Measurements from ENCODE around the gene UQCR11. TPM values are rescaled to one million over a fixed set of nuclear protein-coding genes. Genes with fewer than 3 reads are reported as not detected.
A peak's percentile ranks its signal among the peaks of the same experiment; 100 is the strongest.

Gene UQCR11
- total RNA-seq, 3 donors from 2014 or later (not counting 1 experiment from before 2014, with no cell fraction given) = 91.2 to 142 (median 99.1) TPM

DNA sequence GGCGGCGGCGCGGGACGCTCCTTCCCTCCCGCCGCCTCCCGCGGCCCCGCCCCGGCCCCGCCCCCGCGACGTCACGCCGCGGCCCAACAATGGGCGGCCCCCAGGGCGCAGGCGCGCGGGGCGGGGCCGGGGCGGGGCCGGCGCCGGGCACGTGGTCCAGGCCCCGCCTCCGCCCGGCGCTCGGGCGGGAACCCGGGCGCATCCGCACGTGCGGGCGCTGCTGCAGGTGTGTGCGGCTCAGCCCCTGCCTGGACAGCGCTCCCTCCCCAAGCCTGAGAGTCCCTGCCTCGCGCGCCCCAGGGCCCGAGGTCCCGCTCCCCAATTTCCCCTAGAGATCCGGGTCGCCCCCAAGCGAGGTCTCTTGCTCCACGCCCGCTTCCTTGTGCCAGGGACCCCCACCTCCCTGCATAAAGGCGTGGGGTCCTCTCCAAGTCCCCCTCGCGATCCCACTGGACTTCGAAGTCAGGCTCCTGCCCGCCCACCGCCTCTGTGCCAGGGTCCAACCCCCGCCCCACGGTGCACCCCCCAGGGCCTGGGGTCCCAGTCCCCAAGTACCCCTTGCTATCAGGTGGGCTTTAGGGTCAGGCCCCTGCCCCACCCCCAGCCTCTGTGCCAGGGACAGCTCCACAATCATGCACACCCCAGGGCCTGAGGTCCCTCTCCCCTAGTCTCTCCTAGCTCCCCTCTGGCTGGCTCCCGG, 36.8 kb downstream of the UQCR11 start, which contains the start of gene MEX3D:
Gene MEX3D, minus strand, starts transcription at position 6 of the 700 bp plus-strand sequence. CDS start 267 bp downstream, outside the sequence.
- H3K4me3 Mint-ChIP-seq = peak within 1 kb of the TSS; percentile 58
- peaks cover 10 to 13% of the 10 kb centered on the region in 2 donors for H3K27me3 Mint-ChIP-seq (ENCODE audit: low read depth in 2 of 2)
- Histone ChIP-seq H3K9me3 (ENCODE audit: control insufficient read depth, insufficient read depth, low read length) (no peaks in the 10 kb centered on the region), H3K36me3 (ENCODE audit: control insufficient read depth, insufficient read depth, low read length) (no peaks in the 10 kb centered on the region), H3K4me1 (ENCODE audit: control insufficient read depth, insufficient read depth, low read length) (peaks cover 14% of the 10 kb centered on the region), H3K27ac (ENCODE audit: low read length) (no peak within 1 kb of the TSS), H3K4me3 (ENCODE audit: low read length) (no peak within 1 kb of the TSS), H3K27me3 (ENCODE audit: control insufficient read depth, insufficient read depth, low read length) (no peaks in the 10 kb centered on the region)
- peak; percentile 93 to 97 (median 94) for ATAC-seq
- H3K9me3 Mint-ChIP-seq = no peaks in the 10 kb centered on the region
- H3K36me3 Mint-ChIP-seq = no peaks in the 10 kb centered on the region
- DNase-seq = peak; percentile 78 to 91
- intact Hi-C loops (cut with micrococcal nuclease) = no loop called here
- TF ChIP-seq, protein P1, sequence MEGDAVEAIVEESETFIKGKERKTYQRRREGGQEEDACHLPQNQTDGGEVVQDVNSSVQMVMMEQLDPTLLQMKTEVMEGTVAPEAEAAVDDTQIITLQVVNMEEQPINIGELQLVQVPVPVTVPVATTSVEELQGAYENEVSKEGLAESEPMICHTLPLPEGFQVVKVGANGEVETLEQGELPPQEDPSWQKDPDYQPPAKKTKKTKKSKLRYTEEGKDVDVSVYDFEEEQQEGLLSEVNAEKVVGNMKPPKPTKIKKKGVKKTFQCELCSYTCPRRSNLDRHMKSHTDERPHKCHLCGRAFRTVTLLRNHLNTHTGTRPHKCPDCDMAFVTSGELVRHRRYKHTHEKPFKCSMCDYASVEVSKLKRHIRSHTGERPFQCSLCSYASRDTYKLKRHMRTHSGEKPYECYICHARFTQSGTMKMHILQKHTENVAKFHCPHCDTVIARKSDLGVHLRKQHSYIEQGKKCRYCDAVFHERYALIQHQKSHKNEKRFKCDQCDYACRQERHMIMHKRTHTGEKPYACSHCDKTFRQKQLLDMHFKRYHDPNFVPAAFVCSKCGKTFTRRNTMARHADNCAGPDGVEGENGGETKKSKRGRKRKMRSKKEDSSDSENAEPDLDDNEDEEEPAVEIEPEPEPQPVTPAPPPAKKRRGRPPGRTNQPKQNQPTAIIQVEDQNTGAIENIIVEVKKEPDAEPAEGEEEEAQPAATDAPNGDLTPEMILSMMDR (IDR thresholded peaks at IDR 0.05) = no peak
- peak within 1 kb of the TSS in 1 of 2 donors; percentile 52 for H3K27ac Mint-ChIP-seq
- peaks cover 0 to 4% of the 10 kb centered on the region in 2 donors for H3K4me1 Mint-ChIP-seq
- 7% methylated on average over 63 of the region's 63 CpGs for WGBS (ENCODE audit: insufficient coverage)

GRCh38 chr19:1567848-1568227, 37.4 kb downstream of the UQCR11 start:
- Histone ChIP-seq H3K4me1 (ENCODE audit: control insufficient read depth, insufficient read depth, low read length) (peaks cover 14% of the 10 kb centered on the region), H3K27ac (ENCODE audit: low read length) (no peak overlapping the region), H3K9me3 (ENCODE audit: control insufficient read depth, insufficient read depth, low read length) (no peaks in the 10 kb centered on the region), H3K4me3 (ENCODE audit: low read length) (no peak overlapping the region), H3K36me3 (ENCODE audit: control insufficient read depth, insufficient read depth, low read length) (no peaks in the 10 kb centered on the region), H3K27me3 (ENCODE audit: control insufficient read depth, insufficient read depth, low read length) (no peaks in the 10 kb centered on the region)
- DNase-seq (peak in 1 of 2 donors; percentile 25), ATAC-seq (peak; percentile 42 to 61 (median 60))
- Mint-ChIP-seq H3K9me3 (no peaks in the 10 kb centered on the region), H3K27ac (no peak overlapping the region), H3K4me3 (no peak overlapping the region), H3K36me3 (no peaks in the 10 kb centered on the region), H3K4me1 (peaks cover 0 to 4% of the 10 kb centered on the region in 2 donors), H3K27me3 (ENCODE audit: low read depth in 2 of 2) (peaks cover 10 to 13% of the 10 kb centered on the region in 2 donors)
- TF ChIP-seq, protein P1 (IDR thresholded peaks at IDR 0.05) = no peak
- under 1% methylated on average over 73 of the region's 73 CpGs for WGBS (ENCODE audit: insufficient coverage)
- intact Hi-C loops (cut with micrococcal nuclease) = no loop called here

DNA sequence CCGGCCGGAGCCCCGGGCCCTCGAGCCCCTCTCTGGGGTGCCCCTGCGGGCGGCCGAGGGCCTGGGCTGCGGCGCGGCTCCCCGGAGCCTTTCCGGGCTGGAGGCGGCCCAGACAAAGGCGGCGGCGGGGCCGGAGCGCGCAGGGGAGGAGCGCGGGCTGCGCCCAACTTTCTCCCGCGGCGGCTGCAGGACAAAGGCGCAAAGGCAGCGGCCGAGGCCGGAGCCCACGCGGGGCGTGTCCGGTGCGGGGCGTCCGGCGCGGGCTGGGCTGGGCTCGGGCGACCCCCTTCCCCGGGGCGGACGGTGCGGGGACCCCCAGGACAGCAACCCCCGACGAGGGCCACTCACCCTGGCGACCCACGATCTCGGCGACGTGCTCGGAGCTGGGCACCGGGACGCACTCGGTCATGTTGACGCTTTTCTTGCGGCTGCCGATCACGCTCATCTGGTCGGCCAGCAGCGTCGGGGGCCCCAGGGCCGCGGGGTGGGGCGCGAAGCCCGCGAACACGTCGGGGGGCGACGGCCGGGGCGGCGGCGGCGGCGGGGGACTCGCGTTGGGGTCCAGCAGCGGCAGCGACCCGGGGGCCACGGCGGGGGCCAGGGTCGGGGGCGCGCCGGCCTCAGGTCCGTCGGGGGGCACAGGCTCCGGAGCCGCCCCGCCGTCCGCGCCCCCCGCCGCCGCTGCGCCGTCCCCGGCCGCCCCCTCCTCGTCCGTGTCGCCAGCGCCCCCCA, 38.0 kb downstream of the UQCR11 start:
- DNase-seq (peak in 1 of 2 donors; percentile 30), ATAC-seq (no peak)
- Mint-ChIP-seq H3K4me1 (peaks cover 0 to 4% of the 10 kb centered on the region in 2 donors), H3K4me3 (peak overlapping the region; percentile 47), H3K36me3 (no peaks in the 10 kb centered on the region), H3K27ac (no peak overlapping the region), H3K9me3 (no peaks in the 10 kb centered on the region), H3K27me3 (ENCODE audit: low read depth in 2 of 2) (peaks cover 10 to 13% of the 10 kb centered on the region in 2 donors)
- intact Hi-C loops (cut with micrococcal nuclease) = no loop called here
- H3K9me3 ChIP-seq (ENCODE audit: control insufficient read depth, insufficient read depth, low read length) = no peaks in the 10 kb centered on the region
- TF ChIP-seq, protein P1 (IDR thresholded peaks at IDR 0.05) = no peak
- WGBS (ENCODE audit: insufficient coverage) = 2% methylated on average over 108 of the region's 108 CpGs
- no peaks in the 10 kb centered on the region for H3K36me3 ChIP-seq (ENCODE audit: control insufficient read depth, insufficient read depth, low read length)
- H3K4me3 ChIP-seq (ENCODE audit: low read length) = no peak overlapping the region
- no peaks in the 10 kb centered on the region for H3K27me3 ChIP-seq (ENCODE audit: control insufficient read depth, insufficient read depth, low read length)
- H3K27ac ChIP-seq (ENCODE audit: low read length) = no peak overlapping the region
- peaks cover 14% of the 10 kb centered on the region for H3K4me1 ChIP-seq (ENCODE audit: control insufficient read depth, insufficient read depth, low read length)

Data from natural killer cell (primary cell).